ENCODE results near the gene FXR1. TPM values are rescaled to one million over a fixed set of nuclear protein-coding genes. Genes with fewer than 3 reads are reported as not detected.

The FXR1 gene
- total RNA-seq, 1 experiment from 2014 or later = 151 TPM

GRCh38 chr3:181008796-181009195 is 96.3 kb downstream of the FXR1 start:
- Histone ChIP-seq H3K4me3 (ENCODE audit: insufficient read depth, low read depth, low read length) (no peak overlapping the region), H3K27me3 (ENCODE audit: control insufficient read depth, insufficient read depth, low read length) (no peaks in the 10 kb centered on the region), H3K36me3 (replicated peaks; ENCODE audit: control insufficient read depth, insufficient read depth, low read length) (no peaks in the 10 kb centered on the region)
- no peak for DNase-seq

- no peaks in the 10 kb centered on the region for H3K36me3 ChIP-seq (replicated peaks; ENCODE audit: control insufficient read depth, insufficient read depth, low read length)
- DNase-seq = no peak
- no peak overlapping the region for H3K4me3 ChIP-seq (ENCODE audit: insufficient read depth, low read depth, low read length)
- H3K27me3 ChIP-seq (ENCODE audit: control insufficient read depth, insufficient read depth, low read length) = no peaks in the 10 kb centered on the region
These were observed 96.8 kb downstream of the FXR1 start for GRCh38 chr3:181009225-181009624.

GRCh38 chr3:181017690-181018089 is 105.2 kb downstream of the FXR1 start:
- Histone ChIP-seq H3K4me3 (ENCODE audit: insufficient read depth, low read depth, low read length) (no peak overlapping the region), H3K27me3 (ENCODE audit: control insufficient read depth, insufficient read depth, low read length) (no peaks in the 10 kb centered on the region), H3K36me3 (replicated peaks; ENCODE audit: control insufficient read depth, insufficient read depth, low read length) (no peaks in the 10 kb centered on the region)
- no peak for DNase-seq

GRCh38 chr3:181025204-181025603 is 112.7 kb downstream of the FXR1 start:
- Histone ChIP-seq H3K36me3 (replicated peaks; ENCODE audit: control insufficient read depth, insufficient read depth, low read length) (no peaks in the 10 kb centered on the region), H3K4me3 (ENCODE audit: insufficient read depth, low read depth, low read length) (no peak overlapping the region), H3K27me3 (ENCODE audit: control insufficient read depth, insufficient read depth, low read length) (no peaks in the 10 kb centered on the region)
- DNase-seq = no peak

GRCh38 chr3:181030948-181031347 is 118.5 kb downstream of the FXR1 start:
- DNase-seq = no peak
- Histone ChIP-seq H3K4me3 (ENCODE audit: insufficient read depth, low read depth, low read length) (no peak overlapping the region), H3K36me3 (replicated peaks; ENCODE audit: control insufficient read depth, insufficient read depth, low read length) (no peaks in the 10 kb centered on the region), H3K27me3 (ENCODE audit: control insufficient read depth, insufficient read depth, low read length) (no peaks in the 10 kb centered on the region)

Other genes with a start within 250 kb of the FXR1 start
- 0.07 TPM in 1 of 2 replicates, not detected in the other for gene CCDC39, start 233.2 kb upstream of the FXR1 start, total RNA-seq (2014; rRNA removed; shearing (Covaris generic))
- gene DNAJC19, start 77.1 kb downstream of the FXR1 start, total RNA-seq (2014; rRNA removed; shearing (Covaris generic)) = 61.5 and 67.0 TPM in 2 replicates

Measured in H7 (cell line).